IPS-NIHi11 (cell line): ENCODE measurements around the gene PRPF38B.

Source experiments
- DNase-seq: peaks from one replicate; pipeline ENCODE4 v3.0.0; 2012; ENCODE audit warnings: mixed read lengths, low spot score

The PRPF38B gene

GRCh38 chr1:108717774-108718316 lies 25.7 kb downstream of the PRPF38B start:
- no peak for DNase-seq

- no peak for DNase-seq
Observed at GRCh38 chr1:108718927-108719655, 27.0 kb downstream of the PRPF38B start.

DNA sequence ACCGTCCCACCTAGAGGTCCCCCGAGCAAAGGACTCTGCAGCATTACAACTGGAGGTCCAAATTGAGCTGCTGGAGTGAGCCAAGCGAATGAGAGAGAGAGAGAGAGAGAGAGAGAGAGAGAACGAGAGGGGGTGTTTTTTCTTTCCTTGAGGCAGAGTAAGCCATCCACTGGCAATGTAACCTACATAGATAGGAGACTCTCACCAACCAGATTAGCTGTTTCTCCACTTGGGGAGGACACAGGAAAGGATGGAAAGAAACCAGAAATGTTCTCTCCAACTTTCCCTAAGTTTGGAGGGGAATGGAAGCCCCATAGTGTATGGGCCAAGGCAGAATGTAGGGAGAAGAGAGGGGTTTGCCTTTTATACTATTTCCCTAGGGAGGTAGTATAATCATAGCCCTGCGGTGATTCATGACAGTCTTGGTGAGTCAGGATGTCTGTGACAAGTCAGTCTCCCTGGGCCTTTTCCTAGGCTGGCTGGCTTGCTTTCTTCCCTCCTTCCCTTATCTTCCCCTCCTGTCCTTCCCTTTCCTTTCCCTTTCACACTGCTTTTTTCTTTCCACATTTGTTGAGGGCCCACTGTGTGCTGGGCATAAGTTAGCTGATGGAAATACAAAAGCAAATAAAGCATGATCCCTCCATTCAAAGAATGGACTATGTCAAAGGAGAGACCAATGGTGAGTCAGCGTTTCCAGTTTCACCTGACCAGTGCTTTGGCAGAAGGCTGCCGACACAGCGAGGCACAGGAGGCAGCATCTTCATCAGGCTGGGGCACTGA lies 27.7 kb downstream of the PRPF38B start:
- DNase-seq, result no peak

DNA sequence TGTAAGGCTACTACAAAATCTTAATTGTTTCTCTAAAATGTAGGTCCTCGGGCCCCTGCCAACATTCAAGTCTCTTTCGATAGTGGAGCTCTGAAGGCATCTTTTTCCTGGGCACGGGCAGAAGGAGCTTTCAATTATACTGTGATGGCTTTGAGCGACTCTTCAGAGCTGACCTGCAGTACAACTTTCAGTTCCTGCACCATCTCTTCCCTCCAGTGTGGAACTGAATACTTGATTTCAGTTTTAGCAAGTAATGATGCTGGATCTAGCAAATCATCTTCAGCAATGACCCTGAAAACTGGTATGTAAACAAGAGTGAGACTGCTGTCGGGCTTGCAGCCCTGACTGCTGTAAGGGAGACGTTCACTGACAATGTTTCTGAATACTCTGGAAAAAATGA lies 30.2 kb downstream of the PRPF38B start:
- DNase-seq, result no peak

GRCh38 chr1:108725906-108726305 lies 33.8 kb downstream of the PRPF38B start:
- DNase-seq, result no peak

GRCh38 chr1:108728327-108728923 lies 36.3 kb downstream of the PRPF38B start:
- DNase-seq, result no peak

GRCh38 chr1:108729481-108729880 lies 37.4 kb downstream of the PRPF38B start:
- DNase-seq, result no peak

DNA sequence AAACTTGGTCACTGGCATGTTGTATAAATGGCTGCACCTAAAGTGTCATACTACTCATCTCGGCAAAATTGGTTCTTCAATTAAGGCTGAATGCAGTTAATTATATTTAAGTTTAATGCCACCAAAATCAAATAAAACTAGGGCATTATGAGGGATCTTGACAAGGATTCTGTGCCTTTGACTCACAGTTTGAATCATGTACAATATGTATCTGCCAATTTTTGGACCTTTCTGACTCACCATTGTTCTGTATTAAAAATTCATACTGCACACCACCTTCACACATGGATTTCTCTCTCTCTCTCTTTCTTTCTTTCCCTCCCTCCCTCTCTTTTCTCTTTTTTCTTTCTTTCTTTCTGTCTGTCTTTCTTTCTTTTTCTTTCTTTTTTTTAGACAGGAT lies 40.3 kb downstream of the PRPF38B start:
- no peak for DNase-seq

- DNase-seq, result no peak
Observed at GRCh38 chr1:108734171-108734865, 42.2 kb downstream of the PRPF38B start.

GRCh38 chr1:108742253-108742652 lies 50.1 kb downstream of the PRPF38B start:
- DNase-seq, result no peak

DNA sequence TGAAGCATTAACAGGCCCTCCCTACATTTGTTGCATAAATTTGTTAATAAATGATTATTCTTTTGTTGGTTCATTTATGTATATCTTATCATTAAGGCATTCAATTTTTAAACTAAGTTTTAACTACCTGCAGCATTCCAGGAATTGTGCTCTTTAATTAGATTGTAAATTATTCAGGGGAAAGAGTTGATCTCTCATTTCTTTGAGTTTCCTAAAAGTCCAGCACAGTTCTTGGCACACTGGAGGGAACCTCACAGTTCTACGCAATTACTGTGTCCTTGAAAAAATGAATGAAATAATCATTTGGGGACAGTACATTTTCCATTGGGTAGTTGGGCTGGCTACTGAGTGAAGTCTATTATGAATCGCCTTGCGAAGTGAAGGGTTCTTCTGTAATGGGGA lies 53.9 kb downstream of the PRPF38B start:
- DNase-seq, result no peak

GRCh38 chr1:108746382-108747170 lies 54.5 kb downstream of the PRPF38B start, which contains the start of gene STXBP3:
TSS of gene STXBP3 (plus strand) at chr1:108746674. CDS start at chr1:108746738, 64 bp downstream.
- DNase-seq, result peak; percentile 93

DNA sequence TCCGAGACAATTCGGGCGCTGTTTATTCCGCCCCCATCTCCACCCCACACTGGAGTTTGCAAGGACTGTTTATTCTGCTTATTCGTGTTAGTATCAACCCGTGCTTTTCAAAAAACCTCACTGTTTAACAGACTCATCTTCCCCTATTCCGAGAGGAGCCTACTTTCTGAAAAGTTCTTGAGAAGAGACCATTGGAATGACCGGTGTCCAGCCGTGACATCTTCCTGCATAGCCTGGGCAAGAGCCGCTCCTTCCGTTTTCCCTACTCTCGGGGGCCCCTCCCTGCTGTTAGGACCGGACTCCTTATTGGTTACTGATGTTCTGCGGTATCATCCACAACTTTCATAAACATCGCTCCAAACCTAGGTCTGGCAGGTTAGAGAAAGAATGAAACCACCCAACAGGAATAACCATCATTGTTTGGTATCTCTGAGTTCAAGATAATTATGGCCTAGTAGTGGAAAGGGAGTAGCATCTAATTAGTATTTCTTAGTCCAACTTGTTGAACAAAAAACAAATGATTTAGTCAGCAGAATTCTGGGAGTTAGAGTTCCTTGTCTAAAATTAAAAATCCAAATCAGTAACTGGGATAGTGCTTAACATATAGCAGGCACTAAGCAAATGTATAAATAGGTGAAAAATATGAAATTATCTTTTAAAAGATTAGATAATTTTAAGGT lies 55.2 kb downstream of the PRPF38B start:
- DNase-seq, result peak; percentile 79

DNA sequence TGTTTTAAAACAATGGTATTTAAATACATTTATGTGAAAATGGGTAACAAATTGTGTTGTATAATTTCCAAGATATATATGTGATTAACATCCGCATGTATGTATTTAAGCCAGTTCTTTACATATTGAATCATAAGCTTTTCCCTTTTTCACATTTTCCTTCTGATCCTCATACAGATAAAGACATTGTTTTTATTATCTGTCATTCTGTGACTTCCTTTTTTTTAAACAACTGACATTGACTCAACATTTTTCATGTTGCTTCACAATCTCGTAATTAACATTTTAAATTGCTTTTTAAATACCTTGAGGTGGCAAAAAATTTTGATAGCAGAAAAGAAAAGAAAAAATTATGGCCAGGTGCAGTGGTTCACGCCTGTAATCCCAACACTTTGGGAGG lies 55.8 kb downstream of the PRPF38B start:
- no peak for DNase-seq

DNA sequence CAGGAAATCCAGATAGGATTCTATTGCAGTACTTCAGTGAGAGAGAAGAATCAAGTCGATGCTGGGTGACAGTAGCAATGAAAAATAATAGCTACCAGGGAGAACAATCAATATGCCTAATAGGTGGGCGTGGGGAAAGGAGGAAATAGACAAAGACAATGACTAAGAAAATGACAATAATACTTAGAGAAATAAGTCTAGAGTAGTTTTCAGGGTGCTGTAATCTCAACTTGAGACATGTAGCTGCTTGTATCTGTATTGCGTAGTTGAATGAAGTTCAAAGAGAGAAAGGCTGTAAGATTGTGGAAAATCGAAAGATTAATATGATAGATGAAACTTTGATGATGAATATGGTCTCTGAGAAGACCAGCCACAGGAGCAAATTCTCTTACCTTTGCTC lies 57.0 kb downstream of the PRPF38B start:
- DNase-seq, result no peak

- DNase-seq, result no peak
Observed at GRCh38 chr1:108750476-108751181, 58.5 kb downstream of the PRPF38B start.
